ENCODE measurements around the gene CEP41. TPM values are rescaled to one million over a fixed set of nuclear protein-coding genes. Genes with fewer than 3 reads are reported as not detected.

The CEP41 gene
- total RNA-seq, 1 donor from 2014 or later: 4.7 TPM

GRCh38 chr7:130396109-130396508 is 44.7 kb downstream of the CEP41 start:
- Histone ChIP-seq H3K27me3 (no peaks in the 10 kb centered on the region), H3K4me3 (no peak overlapping the region), H3K27ac (no peak overlapping the region), H3K9me3 (no peaks in the 10 kb centered on the region), H3K4me1 (peaks cover 10% of the 10 kb centered on the region), H3K36me3 (no peaks in the 10 kb centered on the region)
- intact Hi-C loops (cut with DNase I): no loop called here
- no peak for TF ChIP-seq POLR2A (IDR thresholded peaks at IDR 0.05)
- TF ChIP-seq CTCF (IDR thresholded peaks at IDR 0.05): no peak
- TF ChIP-seq POLR2AphosphoS5 (IDR thresholded peaks at IDR 0.05; ENCODE audit: insufficient read depth in 1 of 2, low read depth in 1 of 2): no peak
- no peak for DNase-seq (ENCODE audit: extremely low spot score in 2 of 2)

GRCh38 chr7:130395421-130395820 is 45.4 kb downstream of the CEP41 start:
- Histone ChIP-seq H3K27me3 (no peaks in the 10 kb centered on the region), H3K4me1 (peaks cover 10% of the 10 kb centered on the region), H3K36me3 (no peaks in the 10 kb centered on the region), H3K4me3 (no peak overlapping the region), H3K9me3 (no peaks in the 10 kb centered on the region), H3K27ac (no peak overlapping the region)
- intact Hi-C loops (cut with DNase I): no loop called here
- no peak for DNase-seq (ENCODE audit: extremely low spot score in 2 of 2)
- TF ChIP-seq POLR2A (IDR thresholded peaks at IDR 0.05): no peak
- TF ChIP-seq CTCF (IDR thresholded peaks at IDR 0.05): no peak
- no peak for TF ChIP-seq POLR2AphosphoS5 (IDR thresholded peaks at IDR 0.05; ENCODE audit: insufficient read depth in 1 of 2, low read depth in 1 of 2)

- Histone ChIP-seq H3K27me3 (no peaks in the 10 kb centered on the region), H3K4me3 (no peak overlapping the region), H3K9me3 (no peaks in the 10 kb centered on the region), H3K4me1 (peaks cover 10% of the 10 kb centered on the region), H3K36me3 (no peaks in the 10 kb centered on the region), H3K27ac (no peak overlapping the region)
- DNase-seq (ENCODE audit: extremely low spot score in 2 of 2): no peak
- TF ChIP-seq POLR2A (IDR thresholded peaks at IDR 0.05): no peak
- no peak for TF ChIP-seq POLR2AphosphoS5 (IDR thresholded peaks at IDR 0.05; ENCODE audit: insufficient read depth in 1 of 2, low read depth in 1 of 2)
- TF ChIP-seq CTCF (IDR thresholded peaks at IDR 0.05): no peak
- intact Hi-C loops (cut with DNase I): no loop called here
Measured at GRCh38 chr7:130394421-130395195, 46.2 kb downstream of the CEP41 start.

- Histone ChIP-seq H3K9me3 (no peaks in the 10 kb centered on the region), H3K4me3 (no peak overlapping the region), H3K27me3 (no peaks in the 10 kb centered on the region), H3K4me1 (peaks cover 10% of the 10 kb centered on the region), H3K36me3 (no peaks in the 10 kb centered on the region), H3K27ac (no peak overlapping the region)
- no peak for DNase-seq (ENCODE audit: extremely low spot score in 2 of 2)
- intact Hi-C loops (cut with DNase I): no loop called here
- no peak for TF ChIP-seq CTCF (IDR thresholded peaks at IDR 0.05)
- no peak for TF ChIP-seq POLR2A (IDR thresholded peaks at IDR 0.05)
- TF ChIP-seq POLR2AphosphoS5 (IDR thresholded peaks at IDR 0.05; ENCODE audit: insufficient read depth in 1 of 2, low read depth in 1 of 2): no peak
Measured at GRCh38 chr7:130393841-130394411, 46.9 kb downstream of the CEP41 start.

- intact Hi-C loops (cut with DNase I): no loop called here
- Histone ChIP-seq H3K27ac (no peak overlapping the region), H3K4me3 (no peak overlapping the region), H3K4me1 (peaks cover 10% of the 10 kb centered on the region), H3K9me3 (no peaks in the 10 kb centered on the region), H3K27me3 (no peaks in the 10 kb centered on the region), H3K36me3 (no peaks in the 10 kb centered on the region)
- DNase-seq (ENCODE audit: extremely low spot score in 2 of 2): no peak
- TF ChIP-seq POLR2AphosphoS5 (IDR thresholded peaks at IDR 0.05; ENCODE audit: insufficient read depth in 1 of 2, low read depth in 1 of 2) (no peak), POLR2A (IDR thresholded peaks at IDR 0.05) (no peak), CTCF (IDR thresholded peaks at IDR 0.05) (no peak)
Measured at GRCh38 chr7:130393101-130393561, 47.7 kb downstream of the CEP41 start.

All from vagina (tissue), 2 donors.